D721Med (cell line): ENCODE results near the gene VKORC1.

Source experiments
- DNase-seq: peaks from one replicate; pipeline ENCODE4 v3.0.0; 2011; ENCODE audit warnings: low spot score; ENCODE audit not compliant: insufficient read length
- FAIRE-seq: peaks from 2 replicates; lab custom pipeline; 2011; peaks lifted over from hg19 to GRCh38; lab: Jason Lieb, UNC
- TF ChIP-seq, protein P1 (sequence below): IDR thresholded peaks from 2 replicates; pipeline ENCODE4 v1.5.1; 2012; ENCODE audit warnings: mild to moderate bottlenecking, control low read depth; ENCODE audit not compliant: insufficient read depth; ENCODE audit errors: missing control alignments

The VKORC1 gene

GRCh38 chr16:31133046-31133501 lies 38.5 kb upstream of the VKORC1 start:
- FAIRE-seq (no peak), DNase-seq (no peak)
- TF ChIP-seq, protein P1, sequence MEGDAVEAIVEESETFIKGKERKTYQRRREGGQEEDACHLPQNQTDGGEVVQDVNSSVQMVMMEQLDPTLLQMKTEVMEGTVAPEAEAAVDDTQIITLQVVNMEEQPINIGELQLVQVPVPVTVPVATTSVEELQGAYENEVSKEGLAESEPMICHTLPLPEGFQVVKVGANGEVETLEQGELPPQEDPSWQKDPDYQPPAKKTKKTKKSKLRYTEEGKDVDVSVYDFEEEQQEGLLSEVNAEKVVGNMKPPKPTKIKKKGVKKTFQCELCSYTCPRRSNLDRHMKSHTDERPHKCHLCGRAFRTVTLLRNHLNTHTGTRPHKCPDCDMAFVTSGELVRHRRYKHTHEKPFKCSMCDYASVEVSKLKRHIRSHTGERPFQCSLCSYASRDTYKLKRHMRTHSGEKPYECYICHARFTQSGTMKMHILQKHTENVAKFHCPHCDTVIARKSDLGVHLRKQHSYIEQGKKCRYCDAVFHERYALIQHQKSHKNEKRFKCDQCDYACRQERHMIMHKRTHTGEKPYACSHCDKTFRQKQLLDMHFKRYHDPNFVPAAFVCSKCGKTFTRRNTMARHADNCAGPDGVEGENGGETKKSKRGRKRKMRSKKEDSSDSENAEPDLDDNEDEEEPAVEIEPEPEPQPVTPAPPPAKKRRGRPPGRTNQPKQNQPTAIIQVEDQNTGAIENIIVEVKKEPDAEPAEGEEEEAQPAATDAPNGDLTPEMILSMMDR = no peak

- DNase-seq (no peak), FAIRE-seq (no peak)
- TF ChIP-seq, protein P1 = no peak
Observed at GRCh38 chr16:31132303-31132979, 37.8 kb upstream of the VKORC1 start.

- TF ChIP-seq, protein P1 = no peak
- no peak for FAIRE-seq
- DNase-seq = no peak
Observed at GRCh38 chr16:31131841-31132271, 37.3 kb upstream of the VKORC1 start.

GRCh38 chr16:31131416-31131815 lies 36.8 kb upstream of the VKORC1 start:
- TF ChIP-seq, protein P1 = no peak
- DNase-seq (no peak), FAIRE-seq (no peak)

- FAIRE-seq (no peak), DNase-seq (no peak)
- TF ChIP-seq, protein P1 = no peak
Observed at GRCh38 chr16:31130899-31131298, 36.3 kb upstream of the VKORC1 start.

DNA sequence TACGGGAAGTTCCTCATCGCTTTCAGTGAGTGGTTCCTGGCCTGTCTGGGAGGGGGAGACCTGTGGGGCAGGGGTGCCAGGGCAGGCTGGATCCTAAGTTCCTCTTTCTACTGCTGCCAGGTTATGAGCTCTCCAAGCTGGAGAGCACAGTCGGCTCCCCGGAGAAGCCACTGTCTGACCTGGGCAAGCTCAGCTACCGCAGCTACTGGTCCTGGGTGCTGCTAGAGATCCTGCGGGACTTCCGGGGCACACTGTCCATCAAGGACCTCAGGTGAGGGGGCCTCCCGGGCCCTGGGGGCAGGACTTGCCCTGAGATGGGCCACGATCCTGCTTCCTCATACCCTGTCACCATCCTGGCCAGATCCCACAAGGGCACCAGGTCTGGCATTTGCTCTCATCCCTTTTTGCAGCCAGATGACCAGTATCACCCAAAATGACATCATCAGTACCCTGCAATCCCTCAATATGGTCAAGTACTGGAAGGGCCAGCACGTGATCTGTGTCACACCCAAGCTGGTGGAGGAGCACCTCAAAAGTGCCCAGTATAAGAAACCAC lies 35.8 kb upstream of the VKORC1 start:
- TF ChIP-seq, protein P1 = no peak
- no peak for DNase-seq
- no peak for FAIRE-seq
